NCI-H345 treated with DMSO at 0.1 percent for 48 hours (cell line): Measurements from ENCODE around the gene CPNE5.
A peak's percentile ranks its signal among the peaks of the same experiment; 100 is the strongest.

Source experiments
- DNase-seq: peaks from one replicate; lab custom pipeline; 2025; ENCODE audit not compliant: unreplicated experiment; lab: John Stamatoyannopoulos, UW

The CPNE5 gene

GRCh38 chr6:36766399-36766945 is 72.8 kb downstream of the CPNE5 start:
- no peak for DNase-seq

- peak; percentile 53 for DNase-seq
These were observed 73.4 kb downstream of the CPNE5 start for GRCh38 chr6:36765594-36766398.

- no peak for DNase-seq
These were observed 74.1 kb downstream of the CPNE5 start for GRCh38 chr6:36765190-36765589.

- no peak for DNase-seq
These were observed 77.1 kb downstream of the CPNE5 start for GRCh38 chr6:36762123-36762522.

GRCh38 chr6:36760685-36761435 is 78.4 kb downstream of the CPNE5 start:
- DNase-seq: no peak

- peak; percentile 46 for DNase-seq
These were observed 80.0 kb downstream of the CPNE5 start for GRCh38 chr6:36759148-36759759.

- no peak for DNase-seq
These were observed 80.6 kb downstream of the CPNE5 start for GRCh38 chr6:36758516-36759147.

- DNase-seq: no peak
These were observed 81.2 kb downstream of the CPNE5 start for GRCh38 chr6:36757943-36758508.

GRCh38 chr6:36757206-36757605 is 82.0 kb downstream of the CPNE5 start:
- DNase-seq: no peak

GRCh38 chr6:36756786-36757185 is 82.5 kb downstream of the CPNE5 start:
- no peak for DNase-seq

GRCh38 chr6:36755435-36756348 is 83.6 kb downstream of the CPNE5 start:
- no peak for DNase-seq

GRCh38 chr6:36754582-36755434 is 84.4 kb downstream of the CPNE5 start:
- no peak for DNase-seq

GRCh38 chr6:36753671-36754405 is 85.4 kb downstream of the CPNE5 start:
- DNase-seq: no peak

GRCh38 chr6:36752886-36753506 is 86.2 kb downstream of the CPNE5 start:
- DNase-seq: no peak

- DNase-seq: no peak
These were observed 86.9 kb downstream of the CPNE5 start for GRCh38 chr6:36752187-36752885.

- DNase-seq: no peak
These were observed 87.4 kb downstream of the CPNE5 start for GRCh38 chr6:36751833-36752186.

- DNase-seq: no peak
These were observed 88.2 kb downstream of the CPNE5 start for GRCh38 chr6:36751091-36751490.
